Panc1 (cell line): ENCODE results near the gene EP300.

Source experiments
- CTCF ChIP-seq: fragments of 450-650 bp; IDR thresholded peaks from 2 replicates; pipeline ENCODE4 v1.5.1; 2017; ENCODE audit warnings: mild to moderate bottlenecking
- REST ChIP-seq, 2 experiments: IDR thresholded peaks; 2 replicates each; pipeline ENCODE4 v1.6.1; 2011 to 2012; ENCODE audit warnings: low read depth in 2 of 2, control low read depth in 1 of 2, low read length in 1 of 2, mild to moderate bottlenecking in 1 of 2, moderate library complexity in 1 of 2; ENCODE audit not compliant: insufficient read depth in 1 of 2
- SIN3A ChIP-seq: IDR thresholded peaks from 2 replicates; pipeline ENCODE4 v1.6.1; 2012; ENCODE audit warnings: low read depth, mild to moderate bottlenecking, low read length, moderate library complexity, borderline replicate concordance; ENCODE audit not compliant: insufficient read depth

- no peak for TF ChIP-seq CTCF
- no peak for TF ChIP-seq REST (IDR thresholded peaks at IDR 0.05; ENCODE audit: insufficient read depth in 1 of 2, low read depth in 2 of 2, low read length in 1 of 2)
- no peak for TF ChIP-seq SIN3A
Measured at GRCh38 chr22:41052661-41053490, 39.5 kb upstream of the EP300 start.
